SU-DHL-6 (cell line): Measurements from ENCODE around the gene RPTOR.
A peak's percentile ranks its signal among the peaks of the same experiment; 100 is the strongest.
"Not testable (repeated sequence)": the region's sequence is repeated elsewhere in the genome, so short reads cannot be mapped to it uniquely, and the experiment has no call there.

Experiments used
- H2AFZ ChIP-seq: fragments of 200-600 bp; sonication (generic); 2 replicates; pipeline ENCODE4 v1.6.1; 2014; ENCODE audit warnings: low read depth, mild to moderate bottlenecking, moderate library complexity, mixed read lengths, antibody characterized with exemption, low read length; ENCODE audit not compliant: severe bottlenecking
- H3F3A ChIP-seq: fragments of 200-600 bp; shearing (Covaris generic); 2 replicates; pipeline ENCODE4 v1.6.0; 2016; ENCODE audit warnings: antibody characterized with exemption, mild to moderate bottlenecking; ENCODE audit not compliant: insufficient read depth
- H3K27ac ChIP-seq: fragments of 200-600 bp; sonication (generic); 2 replicates; pipeline ENCODE4 v1.5.1; 2016; ENCODE audit warnings: low read depth, mild to moderate bottlenecking, low read length, moderate library complexity, mixed read lengths
- H3K27me3 ChIP-seq: fragments of 200-600 bp; sonication (generic), shearing (Covaris generic); 2 replicates; pipeline ENCODE4 v1.6.0; 2014; ENCODE audit warnings: mild to moderate bottlenecking, low read length
- H3K36me3 ChIP-seq: fragments of 200-600 bp; sonication (generic); 2 replicates; pipeline ENCODE4 v1.6.1; 2014; ENCODE audit warnings: mild to moderate bottlenecking, low read length, mixed read lengths
- H3K4me2 ChIP-seq: fragments of 300-600, 200-600 bp; shearing (Covaris generic), sonication (generic); 2 replicates; pipeline ENCODE4 v1.6.0; 2014; ENCODE audit warnings: low read length, low read depth, mild to moderate bottlenecking; ENCODE audit not compliant: poor library complexity, severe bottlenecking
- H3K4me3 ChIP-seq: fragments of 200-600 bp; sonication (generic); 2 replicates; pipeline ENCODE4 v1.5.1; 2014; ENCODE audit warnings: antibody characterized with exemption, low read length, mild to moderate bottlenecking, mixed read lengths; ENCODE audit not compliant: insufficient read depth, poor library complexity, severe bottlenecking
- H3K79me2 ChIP-seq: fragments of 200-600 bp; sonication (generic); 2 replicates; pipeline ENCODE4 v1.6.1; 2014; ENCODE audit warnings: mild to moderate bottlenecking, low read length, moderate library complexity; ENCODE audit not compliant: insufficient read depth
- H3K9ac ChIP-seq: fragments of 200-600 bp; sonication (generic); 2 replicates; pipeline ENCODE4 v1.7.0; 2014; ENCODE audit warnings: mild to moderate bottlenecking, low read length
- H3K9me2 ChIP-seq: fragments of 200-600 bp; sonication (generic); replicated peaks from 2 replicates; pipeline ENCODE4 v1.6.1; 2014; ENCODE audit warnings: low read length; ENCODE audit not compliant: insufficient read depth
- H3K9me3 ChIP-seq: fragments of 200-600 bp; sonication (generic); 2 replicates; pipeline ENCODE4 v1.6.1; 2014; ENCODE audit warnings: low read length, mixed read lengths; ENCODE audit not compliant: insufficient read depth
- H4K20me1 ChIP-seq: fragments of 200-600 bp; sonication (generic); 2 replicates; pipeline ENCODE4 v1.6.1; 2014; ENCODE audit warnings: low read depth, mild to moderate bottlenecking, antibody characterized with exemption, low read length, moderate library complexity, mixed read lengths
- EZH2phosphoT487 ChIP-seq: fragments of 200-600 bp; sonication (generic), shearing (Covaris generic); conservative IDR thresholded peaks from 2 replicates; pipeline ENCODE4 v1.6.1; 2018; ENCODE audit warnings: mild to moderate bottlenecking, antibody characterized with exemption, low read length, moderate library complexity, mixed read lengths
- TF ChIP-seq, protein P1 (sequence below): fragments of 200-600 bp; sonication (generic); IDR thresholded peaks from one replicate; pipeline ENCODE4 v1.5.1; 2017; ENCODE audit warnings: antibody characterized with exemption, mild to moderate bottlenecking, low read length, moderate library complexity; ENCODE audit not compliant: insufficient read depth, poor library complexity, severe bottlenecking

Gene RPTOR

DNA sequence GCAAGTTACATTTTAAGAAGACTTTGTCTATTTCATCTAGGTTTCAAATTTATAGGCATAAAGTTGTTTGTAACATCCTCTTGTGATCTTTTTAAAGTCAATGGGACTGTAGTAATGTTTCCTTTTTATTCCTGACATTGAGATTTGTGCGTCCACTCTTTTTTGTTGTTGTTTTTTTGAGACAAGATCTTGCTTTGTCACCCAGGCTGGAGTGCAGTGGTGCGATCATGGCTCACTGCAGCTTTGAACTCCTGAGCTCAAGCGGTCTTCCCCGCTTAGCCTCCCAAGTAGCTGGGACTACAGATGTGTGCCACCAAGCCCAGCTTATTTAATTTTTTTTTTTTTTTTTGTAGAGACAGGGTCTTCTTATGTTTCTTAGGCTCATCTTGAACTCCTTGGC is 29.9 kb downstream of the RPTOR start:
- Histone ChIP-seq H3K4me3 (no peak overlapping the region), H3K4me2 (no peak overlapping the region)

DNA sequence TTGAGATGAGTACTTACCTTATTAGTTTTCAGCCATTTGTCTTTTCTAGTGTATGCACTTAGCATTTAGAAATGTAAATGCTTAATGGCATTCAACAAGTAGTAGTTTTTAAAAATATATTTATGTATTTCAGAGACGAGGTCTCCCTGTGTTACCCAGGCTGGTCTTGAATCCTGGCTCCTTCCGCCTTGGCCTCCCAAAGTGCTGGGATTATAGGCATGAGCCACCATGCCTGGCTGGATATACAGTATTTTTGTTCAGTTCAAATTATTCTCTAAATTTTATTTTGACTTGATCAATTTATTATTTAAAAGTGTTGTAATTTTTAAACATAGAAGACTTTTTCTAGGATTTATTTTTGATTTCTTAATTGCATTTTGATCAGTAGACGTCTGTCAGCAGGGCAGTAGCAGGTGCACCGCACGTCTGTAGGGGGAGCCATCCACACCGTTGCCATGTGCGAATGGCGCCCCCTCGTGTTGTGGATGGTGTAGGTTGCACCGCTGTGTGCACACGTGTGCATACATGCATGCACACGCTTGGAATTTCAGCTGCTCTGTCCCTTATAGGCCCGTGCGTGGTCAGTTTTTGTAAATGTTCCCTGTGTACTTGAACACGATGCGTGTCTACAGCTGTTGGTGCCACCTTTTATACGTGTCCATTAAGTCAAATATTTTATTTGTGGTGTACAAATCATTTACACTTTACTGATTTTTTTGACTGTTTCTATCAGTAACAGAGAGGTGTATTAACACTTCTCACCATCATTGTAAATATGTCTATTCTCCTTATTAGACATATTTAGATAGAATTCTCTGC is 30.6 kb downstream of the RPTOR start:
- Histone ChIP-seq H3K9ac (no peak overlapping the region), H3K9me2 (no peaks in the 10 kb centered on the region), H3F3A (no peaks in the 10 kb centered on the region), H2AFZ (no peak overlapping the region), H3K27ac (no peak overlapping the region), H4K20me1 (0 out of 2 replicates have a peak, but pooled peaks cover 3% of the 10 kb centered on the region), H3K9me3 (no peaks in the 10 kb centered on the region), H3K4me2 (no peak overlapping the region), H3K4me3 (no peak overlapping the region), H3K27me3 (no peaks in the 10 kb centered on the region), H3K36me3 (no peaks in the 10 kb centered on the region), H3K79me2 (peaks cover 50% of the 10 kb centered on the region)
- TF ChIP-seq EZH2phosphoT487, result no peak
- TF ChIP-seq, protein P1, sequence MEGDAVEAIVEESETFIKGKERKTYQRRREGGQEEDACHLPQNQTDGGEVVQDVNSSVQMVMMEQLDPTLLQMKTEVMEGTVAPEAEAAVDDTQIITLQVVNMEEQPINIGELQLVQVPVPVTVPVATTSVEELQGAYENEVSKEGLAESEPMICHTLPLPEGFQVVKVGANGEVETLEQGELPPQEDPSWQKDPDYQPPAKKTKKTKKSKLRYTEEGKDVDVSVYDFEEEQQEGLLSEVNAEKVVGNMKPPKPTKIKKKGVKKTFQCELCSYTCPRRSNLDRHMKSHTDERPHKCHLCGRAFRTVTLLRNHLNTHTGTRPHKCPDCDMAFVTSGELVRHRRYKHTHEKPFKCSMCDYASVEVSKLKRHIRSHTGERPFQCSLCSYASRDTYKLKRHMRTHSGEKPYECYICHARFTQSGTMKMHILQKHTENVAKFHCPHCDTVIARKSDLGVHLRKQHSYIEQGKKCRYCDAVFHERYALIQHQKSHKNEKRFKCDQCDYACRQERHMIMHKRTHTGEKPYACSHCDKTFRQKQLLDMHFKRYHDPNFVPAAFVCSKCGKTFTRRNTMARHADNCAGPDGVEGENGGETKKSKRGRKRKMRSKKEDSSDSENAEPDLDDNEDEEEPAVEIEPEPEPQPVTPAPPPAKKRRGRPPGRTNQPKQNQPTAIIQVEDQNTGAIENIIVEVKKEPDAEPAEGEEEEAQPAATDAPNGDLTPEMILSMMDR, result peak; percentile 100

More for the DNA sequence above, 29.9 kb downstream of the RPTOR start:
- Histone ChIP-seq H2AFZ (no peak overlapping the region), H3K27me3 (no peaks in the 10 kb centered on the region), H3K79me2 (peaks cover 44% of the 10 kb centered on the region), H3K9ac (no peak overlapping the region), H4K20me1 (no peaks in the 10 kb centered on the region; the same call in 1 of the 2 replicates), H3K36me3 (no peaks in the 10 kb centered on the region), H3K9me3 (no peaks in the 10 kb centered on the region), H3F3A (no peaks in the 10 kb centered on the region), H3K27ac (no peak overlapping the region), H3K9me2 (no peaks in the 10 kb centered on the region)
- TF ChIP-seq, protein P1, result no peak

DNA sequence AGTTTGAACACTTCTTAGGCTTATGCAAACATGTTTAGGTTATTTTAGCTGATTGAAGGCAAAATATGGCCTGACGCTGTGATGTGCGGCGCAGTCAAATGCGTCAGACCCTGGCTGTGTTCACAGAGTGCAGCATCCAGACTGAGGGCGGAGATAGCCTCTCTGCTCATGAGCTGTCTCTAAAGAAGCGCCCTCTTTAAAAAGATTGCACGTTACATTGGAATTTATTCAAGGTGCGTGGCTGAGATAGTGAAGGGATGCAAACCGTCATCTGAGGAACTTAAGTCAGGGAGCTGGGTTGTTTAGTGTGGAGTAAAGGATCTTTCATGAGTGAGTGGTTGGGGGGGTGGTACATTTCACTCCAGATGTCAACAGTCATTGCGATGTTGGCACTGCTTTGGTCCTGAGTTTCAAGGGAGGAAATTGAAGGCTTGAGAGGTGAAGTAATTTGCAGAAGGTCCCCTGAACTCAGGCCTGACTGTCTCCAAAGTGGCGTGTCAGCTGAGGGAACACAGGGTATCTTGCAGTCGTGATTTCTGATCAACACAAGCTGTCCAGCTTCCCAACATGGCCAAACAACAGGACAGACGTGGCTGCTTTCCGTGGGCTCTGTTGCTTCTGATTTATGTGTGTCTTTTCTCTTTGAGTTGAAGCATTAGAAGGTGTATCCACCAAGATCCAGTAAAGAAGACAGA is 33.4 kb downstream of the RPTOR start:
- Histone ChIP-seq H3K27ac (no peak overlapping the region), H3K4me3 (no peak overlapping the region), H4K20me1 (0 out of 2 replicates have a peak, but pooled peaks cover 3% of the 10 kb centered on the region), H3K9me2 (no peaks in the 10 kb centered on the region), H3K4me2 (no peak overlapping the region), H3K27me3 (no peaks in the 10 kb centered on the region), H3K79me2 (peaks cover 50% of the 10 kb centered on the region; the same call in 1 of the 2 replicates), H3K9ac (no peak overlapping the region), H3K9me3 (no peaks in the 10 kb centered on the region), H3K36me3 (no peaks in the 10 kb centered on the region), H3F3A (no peaks in the 10 kb centered on the region), H2AFZ (no peak overlapping the region)
- TF ChIP-seq EZH2phosphoT487, result no peak
- TF ChIP-seq, protein P1, result no peak

- H3K4me3 ChIP-seq, H3K9me2 ChIP-seq, H3K4me2 ChIP-seq, H3K27ac ChIP-seq, H3K36me3 ChIP-seq, H3K9ac ChIP-seq, H3K9me3 ChIP-seq, H3K27me3 ChIP-seq, H2AFZ ChIP-seq, H3F3A ChIP-seq, H4K20me1 ChIP-seq: not testable (repeated sequence)
- peaks cover 47% of the 10 kb centered on the region; the same call in 1 of the 2 replicates for H3K79me2 ChIP-seq
Measured at GRCh38 chr17:80578668-80579388, 34.2 kb downstream of the RPTOR start.
